CD4-positive, alpha-beta T cell treated with Interleukin-4 for 1 hour (primary cell): ENCODE measurements around the gene ADGRV1.
"Not testable (repeated sequence)": the region's sequence is repeated elsewhere in the genome, so short reads cannot be mapped to it uniquely, and the experiment has no call there.

ENCODE experiments used
- DNase-seq, 2 donors: peaks; one replicate each; pipeline ENCODE4 v3.0.0-alpha.2; 2020 to 2022

ADGRV1 gene

DNA sequence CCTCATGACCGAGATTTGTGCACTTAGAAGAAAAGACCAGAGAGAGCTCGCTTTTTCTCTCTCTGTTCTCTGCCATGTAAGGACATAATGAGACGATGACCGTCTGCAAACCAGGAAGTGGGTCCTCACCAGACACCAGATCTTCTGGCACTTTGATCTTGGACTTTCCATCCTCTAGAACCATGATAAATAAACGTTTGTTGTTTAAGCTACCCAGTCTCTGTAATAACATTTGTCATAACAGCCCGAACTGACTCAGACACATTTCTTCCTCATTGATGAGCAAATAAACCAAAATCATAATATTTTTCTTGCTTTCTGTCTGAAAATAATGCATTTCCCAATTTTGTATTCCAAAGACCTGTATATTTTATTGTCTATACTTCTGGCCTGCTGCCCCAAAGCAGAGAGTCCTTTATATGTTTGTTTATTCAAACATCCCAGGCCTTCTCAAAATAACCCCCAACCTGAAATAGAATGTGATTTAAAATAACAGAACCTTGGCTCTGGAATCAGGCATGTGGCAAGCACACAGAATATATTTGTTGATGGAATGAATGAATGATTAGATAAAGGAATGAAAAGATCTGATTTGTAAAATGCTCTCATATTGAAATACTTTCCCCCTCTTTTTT lies 396.5 kb downstream of the ADGRV1 start:
- no peak for DNase-seq

DNA sequence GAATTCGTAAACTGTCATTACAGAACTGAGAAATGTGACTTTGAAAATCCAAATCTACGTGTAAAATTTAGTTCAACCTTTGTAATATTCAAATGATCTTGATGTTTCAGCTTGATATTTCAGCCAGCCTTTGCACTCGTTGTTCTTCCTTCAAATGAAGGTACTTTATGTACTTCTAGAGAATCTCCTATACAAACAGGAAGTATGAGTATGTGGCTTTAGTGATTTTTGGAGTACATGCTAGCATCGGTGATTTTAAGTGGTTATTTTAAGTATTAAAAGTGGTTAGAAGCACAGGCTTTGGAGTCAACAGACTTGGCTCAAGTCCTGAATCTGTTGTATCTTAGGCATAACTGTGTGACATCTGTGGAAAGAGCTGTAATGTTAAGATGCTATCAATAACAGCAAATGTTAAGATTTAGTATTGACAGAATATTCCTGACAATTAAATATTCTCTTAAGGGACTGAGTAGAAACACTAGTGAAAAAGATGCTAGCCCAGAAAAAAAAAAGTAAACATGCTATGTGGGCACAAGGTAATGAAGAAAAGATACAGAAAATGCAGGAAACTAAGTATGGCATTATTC lies 398.0 kb downstream of the ADGRV1 start:
- no peak for DNase-seq

DNA sequence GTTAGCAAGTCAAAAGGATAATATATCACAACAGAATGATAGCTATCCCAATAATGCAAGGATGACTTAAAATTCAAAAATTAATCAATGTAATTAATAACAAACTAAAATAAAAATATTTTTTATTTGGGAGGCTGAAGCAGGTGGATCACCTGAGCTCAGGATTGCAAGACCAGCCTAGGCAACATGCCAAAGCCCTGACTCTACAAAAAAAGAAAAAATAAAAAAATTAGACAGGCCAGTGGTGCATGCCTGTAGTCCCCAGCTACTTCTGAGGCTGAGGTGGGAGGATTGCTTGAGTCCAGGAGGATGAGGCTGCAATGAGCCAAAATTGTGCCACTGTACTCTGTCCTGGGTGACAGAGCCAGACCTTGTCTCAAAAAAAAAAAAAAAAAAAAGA lies 399.3 kb downstream of the ADGRV1 start:
- no peak for DNase-seq

DNA sequence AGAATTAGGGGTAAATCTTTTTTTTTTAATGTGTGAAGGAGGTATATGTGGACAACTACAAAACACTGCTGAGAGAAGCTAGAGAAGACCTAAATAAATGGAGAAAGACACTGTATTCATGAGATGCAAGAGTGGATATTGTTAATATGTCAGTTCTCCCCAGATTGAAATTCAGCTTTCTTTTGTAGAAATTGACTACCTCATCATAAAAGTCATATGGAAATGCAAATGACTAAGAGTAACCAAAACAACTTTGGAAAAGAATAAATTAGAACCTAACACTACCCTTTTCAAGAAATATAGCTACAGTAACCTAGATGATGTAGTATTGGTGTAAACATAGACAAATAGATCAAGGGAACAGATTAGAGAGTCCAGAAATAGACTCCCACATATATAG lies 400.7 kb downstream of the ADGRV1 start:
- no peak for DNase-seq

DNA sequence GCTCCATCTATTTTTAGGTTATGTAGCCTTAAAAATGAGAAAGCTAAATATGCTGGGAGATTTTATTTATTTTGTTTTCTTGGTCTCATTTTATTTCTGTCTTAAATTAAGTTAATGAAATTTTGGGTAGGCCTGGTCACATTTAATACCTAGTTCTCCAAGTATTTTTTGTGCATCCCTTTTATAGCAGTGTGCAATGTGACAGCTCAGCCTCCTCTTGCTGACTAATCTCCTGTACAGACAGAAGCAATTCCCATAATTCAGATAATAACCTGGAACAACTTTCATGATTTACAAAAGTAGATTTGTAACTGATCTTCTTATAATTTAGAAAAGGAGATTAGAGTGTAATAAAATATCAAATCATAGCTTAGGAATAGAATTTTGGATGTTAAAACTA lies 403.9 kb downstream of the ADGRV1 start:
- no peak for DNase-seq

DNA sequence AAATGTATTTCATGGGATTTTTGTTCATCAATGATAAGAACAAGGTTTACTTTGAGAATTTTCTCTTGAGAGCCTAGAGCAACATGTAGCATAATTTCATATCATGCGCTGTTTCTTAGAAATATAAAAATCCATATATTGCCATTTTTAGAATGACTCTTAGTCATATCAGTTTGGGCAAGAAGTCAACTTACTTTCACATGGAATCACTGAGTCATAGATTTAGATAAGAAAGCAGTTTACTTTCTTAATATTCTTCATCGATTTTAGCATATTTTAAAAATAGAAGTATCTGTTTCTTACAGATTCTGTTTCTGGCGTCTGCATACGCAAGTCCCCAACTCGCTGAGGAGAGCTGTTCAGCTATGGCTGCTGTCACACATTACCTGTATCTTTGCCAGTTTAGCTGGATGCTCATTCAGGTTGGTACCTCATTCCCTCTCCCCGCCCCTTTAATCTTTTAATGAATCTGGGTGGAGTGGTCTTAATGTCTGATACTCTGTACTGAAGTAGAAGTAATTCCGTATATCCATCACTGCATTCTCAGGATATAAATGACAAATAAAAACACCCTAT lies 406.6 kb downstream of the ADGRV1 start:
- DNase-seq, result no peak

DNA sequence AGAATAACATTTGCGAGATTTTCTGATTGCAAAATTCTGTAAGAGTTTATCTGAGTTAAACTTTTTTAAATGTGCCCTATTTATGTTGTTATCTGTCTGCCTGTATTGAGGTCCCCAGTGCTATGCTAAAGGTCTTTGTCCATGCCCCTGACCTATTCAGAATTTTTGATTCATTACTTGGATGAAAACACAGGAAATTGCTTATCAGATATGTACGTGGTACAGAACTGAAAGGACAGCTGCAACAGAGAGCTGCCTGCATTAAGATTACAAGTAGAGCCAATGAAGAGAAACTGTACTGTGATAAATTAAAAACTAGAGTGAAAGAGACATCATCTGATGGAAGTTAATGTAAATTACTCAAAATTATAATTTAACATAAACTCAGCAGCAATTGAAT lies 408.8 kb downstream of the ADGRV1 start:
- DNase-seq, result no peak

DNA sequence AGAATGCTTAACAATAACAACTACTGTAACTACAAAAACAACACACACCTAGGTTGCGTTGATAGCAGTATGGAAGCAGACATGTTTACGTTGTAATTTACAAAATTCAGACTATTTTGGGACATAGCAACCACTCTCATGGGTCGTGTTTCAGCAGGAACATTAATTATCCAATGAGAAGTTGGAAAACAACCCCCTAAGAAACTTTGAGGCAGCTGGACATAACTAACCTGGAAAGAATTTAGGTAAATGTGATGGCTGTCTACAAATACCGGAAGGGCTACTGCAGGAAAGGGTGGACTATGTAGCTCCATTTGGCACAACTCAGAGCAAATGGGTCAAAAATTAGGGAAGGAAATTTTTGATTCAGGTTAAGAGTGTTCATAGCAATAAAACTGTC lies 409.3 kb downstream of the ADGRV1 start:
- no peak for DNase-seq

DNA sequence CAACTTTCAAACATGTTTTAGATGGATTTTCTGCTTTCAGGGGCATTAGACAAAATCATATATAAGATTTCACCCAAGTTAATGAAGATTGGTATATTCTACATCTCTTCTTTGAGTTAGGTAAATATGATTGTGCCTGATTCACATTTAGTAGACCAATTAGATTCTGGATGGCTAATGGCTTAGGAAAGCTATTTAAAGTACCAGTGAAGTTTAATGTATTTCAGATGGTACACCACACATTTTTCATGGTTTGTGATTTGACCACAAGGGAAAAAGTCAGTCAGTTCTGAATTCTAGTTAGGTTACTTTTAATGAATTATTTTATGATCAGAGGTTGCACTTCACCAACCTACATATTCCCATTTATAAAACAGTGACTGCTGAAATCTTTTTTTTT lies 409.7 kb downstream of the ADGRV1 start:
- DNase-seq, result no peak

DNA sequence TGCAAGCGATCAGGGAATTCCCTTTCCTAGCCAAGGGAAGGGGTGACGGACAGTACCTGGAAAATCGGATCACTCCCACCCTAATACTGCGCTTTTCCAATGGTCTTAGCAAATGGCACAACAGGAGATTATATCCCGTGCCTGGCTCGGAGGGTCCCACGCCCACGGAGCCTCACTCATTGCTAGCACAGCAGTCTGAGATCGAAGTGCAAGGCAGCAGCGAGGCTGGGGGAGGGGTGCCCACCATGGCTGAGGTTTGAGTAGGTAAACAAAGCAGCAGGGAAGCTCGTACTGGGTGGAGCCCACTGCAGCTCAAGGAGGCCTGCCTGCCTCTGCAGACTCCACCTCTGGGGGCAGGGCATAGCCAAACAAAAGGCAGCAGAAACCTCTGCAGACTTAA lies 411.3 kb downstream of the ADGRV1 start:
- not testable (repeated sequence) for DNase-seq

DNA sequence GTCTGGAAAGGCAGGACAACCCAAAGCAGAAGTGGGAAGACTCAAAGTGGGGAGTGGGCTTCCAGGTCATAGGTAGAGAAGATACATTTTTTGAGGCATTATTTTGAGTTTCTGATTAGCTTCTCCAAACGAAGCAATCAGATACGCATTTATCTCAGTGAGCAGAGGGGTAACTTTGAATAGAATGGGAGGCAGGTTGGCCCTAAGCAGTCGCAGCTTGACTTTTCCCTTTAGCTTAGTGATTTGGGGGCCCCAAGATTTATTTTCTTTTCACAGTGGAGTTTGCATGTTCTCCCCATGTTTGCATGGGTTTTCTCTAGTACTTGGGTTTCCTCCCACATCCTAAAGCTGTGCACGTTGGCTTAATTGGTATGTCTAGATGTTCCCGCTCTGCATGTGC lies 422.6 kb downstream of the ADGRV1 start:
- DNase-seq, result no peak

DNA sequence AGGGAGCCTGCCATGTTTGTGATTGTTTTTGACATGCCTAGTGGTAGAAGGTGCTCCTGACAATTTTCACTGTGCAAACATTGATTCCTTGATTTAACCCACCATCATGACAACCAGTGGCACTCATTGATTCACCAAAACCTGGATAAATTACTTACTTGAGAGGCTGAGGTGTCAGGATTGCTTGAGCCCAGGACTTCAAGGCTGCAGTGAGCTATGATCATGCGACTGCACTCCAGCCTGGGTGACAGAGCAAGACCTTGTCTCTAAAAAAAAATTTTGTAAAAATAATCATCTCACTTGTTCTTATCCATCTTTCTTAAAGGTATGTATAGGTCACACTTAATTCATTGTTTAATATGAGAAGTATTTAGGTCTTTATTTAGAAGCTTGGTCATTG lies 423.2 kb downstream of the ADGRV1 start:
- no peak for DNase-seq

DNA sequence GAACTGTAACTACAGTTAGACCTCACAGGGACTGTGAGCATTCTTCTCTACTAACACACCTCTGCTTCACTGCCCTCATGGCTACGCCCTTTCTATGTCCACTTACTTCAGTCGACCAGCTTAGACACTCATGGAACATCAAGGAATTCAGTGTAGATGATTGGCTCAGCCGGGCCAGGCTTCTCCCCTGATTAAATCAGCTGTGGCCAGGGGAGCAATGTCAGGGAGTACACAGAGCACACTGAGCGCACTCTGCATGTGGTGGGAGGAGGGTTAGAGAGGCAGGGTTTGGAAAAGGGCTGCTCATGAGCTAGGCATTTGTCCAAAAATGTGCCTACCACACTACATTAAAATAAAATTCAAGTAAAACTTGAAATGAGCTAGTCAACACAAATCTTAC lies 424.0 kb downstream of the ADGRV1 start:
- no peak for DNase-seq

DNA sequence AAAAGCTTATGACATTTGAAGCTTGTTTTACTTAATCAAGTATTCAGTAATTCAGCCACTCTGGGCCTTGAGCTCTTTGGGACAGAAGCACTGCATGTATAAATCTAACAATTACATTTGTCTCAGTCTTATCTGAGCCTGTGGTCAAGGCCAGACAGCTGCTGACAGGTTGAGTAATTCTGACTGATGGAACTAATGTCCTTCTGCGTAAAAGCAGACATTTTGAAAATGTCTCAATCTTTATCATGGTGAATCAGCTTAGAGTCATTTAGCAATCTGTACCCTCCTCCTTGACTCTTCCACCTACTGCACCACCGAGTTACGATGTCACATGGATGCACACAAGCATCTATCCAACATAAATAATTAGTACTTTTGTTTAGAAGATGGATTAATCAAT lies 424.6 kb downstream of the ADGRV1 start:
- no peak for DNase-seq

DNA sequence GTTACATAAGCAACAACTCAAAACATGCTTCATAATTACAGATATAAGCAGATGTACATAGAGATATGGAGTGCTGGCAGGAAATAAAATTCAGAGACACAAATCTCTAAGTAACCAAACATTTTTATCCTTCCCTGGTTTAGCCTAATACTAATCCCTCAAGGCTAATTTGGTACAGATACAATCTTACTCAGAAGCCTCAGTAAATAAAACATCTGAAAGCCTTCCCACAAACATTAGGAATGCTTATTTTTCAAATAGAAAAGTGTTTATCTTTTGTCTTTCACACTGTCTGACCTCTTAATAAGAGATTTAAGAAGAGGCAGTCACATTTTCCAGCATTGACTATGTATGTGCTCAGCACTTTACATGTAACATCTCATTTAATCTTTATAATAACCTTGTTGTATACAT lies 425.1 kb downstream of the ADGRV1 start:
- no peak for DNase-seq

DNA sequence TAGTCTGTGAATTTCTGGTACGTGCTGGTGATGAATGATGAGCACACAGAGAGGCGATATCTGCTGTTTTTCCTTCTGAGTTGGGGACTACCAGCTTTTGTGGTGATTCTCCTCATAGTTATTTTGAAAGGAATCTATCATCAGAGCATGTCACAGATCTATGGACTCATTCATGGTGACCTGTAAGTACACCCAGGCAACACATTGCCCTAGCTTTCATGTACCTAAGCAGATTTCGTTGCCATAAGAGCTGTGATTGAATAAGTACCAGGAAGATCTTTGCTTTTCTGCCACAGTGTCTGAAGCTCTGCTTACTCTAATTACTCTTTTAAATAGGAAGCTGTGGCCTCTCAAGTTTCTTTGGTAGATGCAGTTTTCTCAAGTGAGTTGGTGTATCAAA lies 426.7 kb downstream of the ADGRV1 start:
- no peak for DNase-seq

DNA sequence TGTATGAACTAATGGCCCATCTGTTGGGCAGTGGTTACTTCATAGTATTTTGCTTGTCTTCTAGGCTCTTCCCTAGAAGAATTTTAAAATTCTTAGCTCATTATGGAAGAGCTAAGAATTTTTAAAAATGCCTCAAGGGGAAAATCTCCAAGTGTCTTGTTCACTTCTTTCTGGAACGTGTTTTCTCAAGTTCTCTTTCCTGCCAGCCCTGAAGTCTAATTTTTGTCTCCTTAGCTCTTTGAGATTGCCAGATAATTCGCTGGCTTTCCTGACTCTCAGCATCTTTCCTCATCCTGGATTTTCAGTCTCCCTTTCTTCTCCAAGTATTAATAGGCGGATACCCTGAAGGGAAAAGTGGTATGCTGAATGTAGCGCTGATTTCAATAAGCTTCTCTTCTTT lies 429.1 kb downstream of the ADGRV1 start:
- no peak for DNase-seq

DNA sequence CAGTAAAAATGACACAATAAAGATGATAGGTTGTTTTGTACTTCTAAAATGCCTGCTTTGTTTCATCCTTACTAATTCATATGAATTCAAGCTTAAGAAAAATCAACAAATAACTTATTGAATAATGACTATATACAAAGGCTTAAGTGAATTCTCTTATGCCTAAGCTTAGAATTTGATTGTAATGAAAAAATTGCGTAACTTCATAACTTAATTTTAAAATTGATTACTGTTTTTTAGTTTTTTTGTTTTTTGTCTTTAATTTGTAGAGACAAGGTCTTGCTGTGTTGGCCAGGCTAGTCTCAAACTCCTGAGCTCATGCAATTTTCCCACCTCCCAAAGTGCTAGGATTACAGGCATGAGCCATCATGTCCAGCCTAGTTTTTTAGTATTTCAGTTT lies 432.6 kb downstream of the ADGRV1 start:
- no peak for DNase-seq

DNA sequence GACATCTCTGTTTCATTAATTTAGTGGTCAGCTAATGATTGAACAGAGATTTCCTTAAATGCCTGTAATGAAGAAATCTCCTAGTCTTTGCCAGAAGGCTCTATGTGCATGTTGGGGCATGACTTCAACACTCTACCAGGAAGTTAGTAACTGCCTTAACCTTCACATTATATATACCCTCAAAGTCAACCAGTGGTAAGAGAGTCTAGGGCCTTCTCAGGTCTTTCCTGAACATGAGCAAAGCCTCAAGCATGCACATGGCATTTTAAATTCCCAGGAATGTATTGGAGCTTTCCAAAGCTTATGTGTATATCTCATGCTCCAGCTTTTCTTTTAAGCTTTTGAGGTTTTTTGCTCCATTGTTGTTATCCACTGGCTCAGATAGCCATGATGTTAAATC lies 436.2 kb downstream of the ADGRV1 start:
- no peak for DNase-seq

DNA sequence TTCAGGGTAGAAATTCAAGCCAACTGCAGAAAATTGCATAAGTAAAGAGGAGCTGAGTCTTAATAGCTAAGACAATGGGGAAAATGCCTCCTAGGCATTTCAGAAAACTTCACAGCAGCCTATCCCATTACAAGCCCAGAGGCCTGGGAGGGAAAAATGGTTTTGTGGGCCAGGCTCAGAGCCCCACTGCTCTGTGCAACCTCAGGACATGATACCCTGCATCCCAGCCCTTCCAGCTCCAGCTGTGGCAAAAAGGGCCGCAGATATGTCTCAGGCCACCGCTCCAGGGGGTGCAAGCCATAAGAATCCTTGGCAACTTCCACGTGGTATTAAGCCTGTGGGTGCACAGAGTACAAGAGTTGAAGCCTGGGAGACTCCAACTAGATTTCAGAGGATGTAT lies 437.5 kb downstream of the ADGRV1 start:
- no peak for DNase-seq

DNA sequence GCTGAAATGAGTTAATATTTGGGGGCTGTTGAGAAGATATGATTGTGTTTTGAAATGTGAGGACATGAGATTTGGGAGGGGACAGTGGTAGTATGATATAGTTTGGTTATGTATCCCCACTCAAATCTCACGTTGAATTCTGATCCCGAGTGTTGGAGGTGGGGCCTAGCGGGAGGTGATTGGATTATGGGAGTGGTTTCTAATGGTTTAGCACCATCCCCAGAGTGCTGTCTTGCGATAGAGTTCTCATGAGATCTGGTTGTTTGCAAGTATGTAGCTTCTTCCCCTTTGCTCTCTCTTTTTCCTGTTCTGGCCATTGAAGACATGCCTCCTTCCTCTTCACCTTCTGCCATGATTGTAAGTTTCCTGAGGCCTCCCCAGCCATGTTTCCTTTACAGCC lies 438.5 kb downstream of the ADGRV1 start:
- DNase-seq, result no peak

DNA sequence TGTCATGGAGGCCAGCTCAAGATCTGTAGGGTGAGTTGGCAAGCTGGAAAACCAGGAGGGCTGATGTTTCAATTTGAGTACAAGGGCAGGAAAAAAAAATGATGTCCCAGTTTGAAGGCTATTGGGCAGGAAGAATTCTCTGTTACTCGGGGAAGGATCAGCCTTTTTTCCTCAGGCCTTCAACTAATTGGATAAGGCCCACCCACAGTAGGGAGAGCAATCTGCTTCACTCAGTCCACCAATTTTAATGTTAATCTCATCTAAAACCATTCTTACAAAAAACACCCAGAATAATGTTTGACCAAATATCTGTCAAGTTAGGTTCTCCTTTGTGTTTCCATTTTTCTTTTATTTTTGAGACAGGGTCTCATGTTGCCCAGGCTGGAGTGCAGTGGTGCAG lies 442.1 kb downstream of the ADGRV1 start:
- no peak for DNase-seq

DNA sequence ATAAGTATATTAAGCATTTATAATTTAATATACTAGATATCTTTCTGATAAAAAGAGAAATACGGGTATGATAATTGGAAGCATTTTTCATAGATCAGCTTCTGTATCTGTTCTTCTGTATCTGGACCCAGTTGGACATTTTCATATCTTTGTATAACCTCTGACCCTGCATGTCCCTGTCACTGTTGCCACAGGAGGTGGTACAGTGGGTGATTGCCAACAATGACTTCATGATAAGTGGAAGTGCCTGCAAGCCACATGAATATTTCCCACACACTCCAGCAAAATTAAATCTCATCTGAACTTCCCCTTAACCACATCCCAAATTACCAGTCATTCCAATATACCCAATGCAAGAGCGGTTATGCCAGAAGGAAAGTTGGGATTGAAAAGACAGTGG lies 448.1 kb downstream of the ADGRV1 start:
- DNase-seq, result no peak

DNA sequence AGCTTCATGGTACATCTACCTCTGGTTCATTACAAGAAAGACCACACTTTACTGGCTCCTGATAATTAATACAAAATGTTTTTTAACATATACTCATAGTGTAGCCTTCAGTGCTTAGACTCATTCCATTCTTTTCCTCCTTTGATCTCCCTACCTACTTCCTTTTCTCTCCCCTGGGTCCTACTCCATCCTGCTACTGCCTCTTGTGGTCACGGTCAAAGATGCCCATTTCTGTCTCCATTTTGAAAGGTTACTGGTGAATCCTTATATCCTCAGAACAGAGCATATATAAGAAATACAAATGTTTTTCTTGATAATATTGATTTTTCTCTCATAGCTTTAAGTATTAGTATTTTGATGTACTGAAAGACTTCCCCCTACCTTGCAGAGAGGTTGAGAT lies 448.7 kb downstream of the ADGRV1 start:
- DNase-seq, result no peak

DNA sequence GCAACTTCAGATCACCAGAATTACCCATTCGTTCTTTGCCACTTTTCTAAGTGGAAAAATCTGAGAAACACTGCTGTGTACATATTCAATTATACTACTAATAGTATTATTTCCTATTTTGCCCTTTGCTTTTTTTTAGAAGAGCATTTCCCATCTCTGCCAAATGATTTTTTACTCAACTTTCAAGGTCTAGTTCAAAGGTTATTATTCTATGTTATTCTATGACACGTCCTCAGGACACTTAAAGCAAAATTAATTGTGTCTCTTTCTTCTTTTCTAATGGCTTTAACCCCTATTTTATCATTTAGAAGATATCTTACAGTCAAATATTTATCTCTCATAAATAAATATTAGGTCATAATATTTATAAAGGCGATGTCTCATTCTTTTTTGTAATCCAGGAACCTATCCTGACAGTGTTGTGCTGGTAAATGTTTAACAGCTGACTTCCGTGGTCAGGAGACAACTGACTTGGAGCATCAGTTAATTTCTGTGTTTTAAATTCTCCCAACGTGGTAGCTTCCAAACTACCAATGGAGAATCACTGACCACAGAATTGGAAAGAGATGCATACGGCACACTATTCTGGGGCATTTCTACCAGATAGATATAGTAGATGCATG lies 449.3 kb downstream of the ADGRV1 start:
- DNase-seq, result no peak
